ENCODE measurements around the gene PLPP6. TPM values are rescaled to one million over a fixed set of nuclear protein-coding genes. Genes with fewer than 3 reads are reported as not detected.

Gene PLPP6
- total and polyA plus RNA-seq, 2 of the 13 experiments (the other 11 are each of a cell fraction or from before 2014, with no cell fraction given): 12.1 to 15.5 TPM

GRCh38 chr9:4700091-4700490, 38.0 kb downstream of the PLPP6 start (continued):
- TF ChIP-seq CTCF (CRISPR knock-in tag; IDR thresholded peaks at IDR 0.05) (no peak), GABPA (IDR thresholded peaks at IDR 0.05; ENCODE audit: low read depth, low read length) (no peak), GABPA (CRISPR knock-in tag; IDR thresholded peaks at IDR 0.05; ENCODE audit: low read depth) (0 out of 2 replicates have a peak, but pooled peaks have one; percentile 20), ZNF781 (CRISPR knock-in tag; IDR thresholded peaks at IDR 0.05; ENCODE audit: borderline replicate concordance, not compliant biosample characterization) (no peak), CREM (IDR thresholded peaks at IDR 0.05) (peak; percentile 53; the same call in 1 of the 2 replicates), CREM (CRISPR knock-in tag; IDR thresholded peaks at IDR 0.05) (no peak), ESRRA (CRISPR knock-in tag; IDR thresholded peaks at IDR 0.05; ENCODE audit: low read depth) (0 out of 2 replicates have a peak, but pooled peaks have one; percentile 36), POGZ (CRISPR knock-in tag; IDR thresholded peaks at IDR 0.05) (peak; percentile 82), FOXP4 (CRISPR knock-in tag; IDR thresholded peaks at IDR 0.05) (peak; percentile 58), ZNF574 (CRISPR knock-in tag; IDR thresholded peaks at IDR 0.05) (peak; percentile 65), CHD2 (IDR thresholded peaks at IDR 0.05; ENCODE audit: low read depth, low read length) (no peak), ZNF629 (CRISPR knock-in tag; conservative IDR thresholded peaks at IDR 0.05) (no peak), ZNF292 (CRISPR knock-in tag; IDR thresholded peaks at IDR 0.05; ENCODE audit: borderline replicate concordance, low read depth) (peak; percentile 35; the same call in 1 of the 2 replicates), HDAC1 (CRISPR knock-in tag; IDR thresholded peaks at IDR 0.05) (peak; percentile 75), HDAC2 (CRISPR knock-in tag; IDR thresholded peaks at IDR 0.05) (peak; percentile 82), TFDP2 (CRISPR knock-in tag; IDR thresholded peaks at IDR 0.05) (no peak), KDM2A (CRISPR knock-in tag; IDR thresholded peaks at IDR 0.05; ENCODE audit: borderline replicate concordance, low read depth) (peak; percentile 48; the same call in 1 of the 2 replicates), MYPOP (CRISPR knock-in tag; IDR thresholded peaks at IDR 0.05) (peak; percentile 58; the same call in 1 of the 2 replicates), KDM4B (CRISPR knock-in tag; IDR thresholded peaks at IDR 0.05) (no peak), ZNF597 (CRISPR knock-in tag; IDR thresholded peaks at IDR 0.05) (no peak), DPF2 (CRISPR knock-in tag; IDR thresholded peaks at IDR 0.05; ENCODE audit: borderline replicate concordance, low read depth) (peak; percentile 79)

Data from HepG2 (cell line).